GDM1 (cell line): Measurements from ENCODE around the gene RNASE7.
A peak's percentile ranks its signal among the peaks of the same experiment; 100 is the strongest.
"Not testable (repeated sequence)": the region's sequence is repeated elsewhere in the genome, so short reads cannot be mapped to it uniquely, and the experiment has no call there.

Experiments used
- DNase-seq: peaks from one replicate; lab custom pipeline; 2025; lab: John Stamatoyannopoulos, UW

RNASE7 gene

GRCh38 chr14:21023817-21024584 is 18.2 kb upstream of the RNASE7 start:
- no peak for DNase-seq

DNA sequence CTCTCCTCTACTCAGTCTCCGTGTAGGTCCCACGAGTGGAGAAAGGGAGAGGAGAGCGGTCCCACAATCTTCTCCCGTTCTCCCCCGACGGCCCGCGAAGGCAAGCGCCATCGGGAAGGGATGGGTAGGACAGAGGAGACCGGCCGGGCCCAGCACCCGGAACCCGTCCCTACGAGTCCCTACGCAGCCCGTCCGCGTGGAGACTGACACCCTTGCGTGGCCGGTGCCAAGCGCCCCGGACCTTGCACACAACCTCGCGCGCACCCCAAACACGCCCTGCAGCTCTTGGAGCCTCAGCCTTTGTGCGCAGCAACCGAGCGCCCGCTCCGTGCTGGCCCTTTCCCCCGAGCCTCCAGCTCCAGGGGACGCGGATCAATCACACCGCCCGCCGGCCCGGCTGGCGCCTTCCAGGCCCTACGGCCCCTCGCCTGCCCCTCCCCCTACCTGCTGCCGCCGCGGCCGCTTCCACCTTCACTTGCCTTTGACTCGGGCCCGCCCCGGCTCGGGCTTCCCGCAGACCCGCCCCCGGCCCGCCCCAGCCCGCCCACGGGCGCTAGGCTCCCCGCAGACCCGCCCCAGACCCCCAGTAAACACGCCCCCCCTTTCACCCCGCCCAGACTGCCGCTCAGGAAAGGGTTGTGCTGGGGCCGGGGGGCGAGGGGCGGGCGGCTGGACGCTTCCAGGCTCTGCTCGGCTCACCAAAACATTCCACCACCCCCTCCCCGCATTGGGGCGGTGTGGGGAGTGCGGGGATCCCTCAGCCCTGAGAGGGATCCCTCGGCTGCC is 17.4 kb upstream of the RNASE7 start, which contains the start of gene NDRG2:
Gene NDRG2 (minus strand): TSS at position 477 of the 786 bp plus-strand sequence. CDS start 1,746 bp downstream, outside the sequence.
- DNase-seq = peak; percentile 68

DNA sequence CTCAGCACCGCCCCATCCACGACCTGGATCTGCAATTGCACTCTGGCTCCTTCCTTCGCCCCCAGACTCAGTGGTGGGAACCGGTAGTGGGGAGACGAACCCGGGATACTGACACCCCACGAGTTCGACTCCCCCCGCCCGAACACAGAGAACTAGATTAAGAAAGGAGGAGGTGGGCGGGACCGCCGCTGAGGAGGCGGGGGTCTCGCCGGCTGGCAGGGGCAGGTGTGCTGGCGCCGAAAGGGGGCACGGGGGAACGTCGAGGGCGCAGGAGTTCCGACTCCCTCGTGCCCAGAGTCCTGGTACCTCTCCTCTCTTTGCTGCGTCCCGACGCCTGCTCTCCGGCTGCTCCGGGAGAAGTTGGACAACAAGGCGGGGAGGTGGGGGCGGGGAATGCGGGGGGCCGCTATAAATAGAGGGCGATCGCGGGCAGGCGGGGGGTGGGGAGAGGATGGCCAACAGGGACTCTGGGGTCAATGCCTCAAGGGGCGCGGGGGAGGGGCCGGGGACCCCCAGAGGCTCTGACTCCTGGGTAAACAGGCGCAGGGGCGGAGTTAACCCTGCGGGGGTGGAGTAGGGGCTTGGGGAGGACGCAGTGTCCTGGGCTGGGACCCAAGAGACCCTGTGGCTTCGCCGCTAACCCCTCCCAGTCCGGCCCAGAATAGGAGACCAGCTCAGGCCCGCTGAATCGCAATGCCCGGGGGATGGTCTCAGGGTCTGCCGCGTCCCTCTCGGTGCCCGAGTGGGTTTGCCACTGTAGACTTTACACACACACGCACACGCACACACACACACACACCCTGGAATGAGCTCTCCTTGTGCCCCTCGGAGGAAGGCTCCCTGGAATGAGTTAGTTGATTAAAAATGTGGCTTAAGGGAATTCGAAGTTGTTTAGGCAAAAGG is 16.5 kb upstream of the RNASE7 start:
- no peak for DNase-seq

GRCh38 chr14:21026274-21026987 is 15.7 kb upstream of the RNASE7 start:
- no peak for DNase-seq

DNA sequence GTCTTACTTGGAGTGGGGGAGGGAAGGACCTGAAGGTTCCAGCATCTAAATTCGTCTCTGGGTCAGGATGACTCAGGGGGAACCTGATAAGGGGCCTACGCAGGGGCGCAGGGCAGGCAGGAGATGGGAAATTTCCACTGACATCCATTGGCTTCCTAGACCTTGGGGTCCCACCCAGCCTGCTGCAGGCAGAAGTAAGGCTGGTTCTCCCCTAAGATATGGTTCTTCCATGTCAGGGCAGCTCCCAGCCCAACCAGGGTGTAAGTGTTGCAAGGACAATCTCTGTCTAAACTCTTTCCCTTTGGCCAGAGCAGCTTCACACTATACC is 15.2 kb upstream of the RNASE7 start:
- DNase-seq = no peak

GRCh38 chr14:21029917-21030316 is 12.2 kb upstream of the RNASE7 start, which contains the start of gene TPPP2:
Gene TPPP2 (plus strand): TSS chr14:21030217. CDS start chr14:21030582, 365 bp downstream.
- DNase-seq = no peak

GRCh38 chr14:21030531-21030930 is 11.6 kb upstream of the RNASE7 start:
- DNase-seq = no peak

DNA sequence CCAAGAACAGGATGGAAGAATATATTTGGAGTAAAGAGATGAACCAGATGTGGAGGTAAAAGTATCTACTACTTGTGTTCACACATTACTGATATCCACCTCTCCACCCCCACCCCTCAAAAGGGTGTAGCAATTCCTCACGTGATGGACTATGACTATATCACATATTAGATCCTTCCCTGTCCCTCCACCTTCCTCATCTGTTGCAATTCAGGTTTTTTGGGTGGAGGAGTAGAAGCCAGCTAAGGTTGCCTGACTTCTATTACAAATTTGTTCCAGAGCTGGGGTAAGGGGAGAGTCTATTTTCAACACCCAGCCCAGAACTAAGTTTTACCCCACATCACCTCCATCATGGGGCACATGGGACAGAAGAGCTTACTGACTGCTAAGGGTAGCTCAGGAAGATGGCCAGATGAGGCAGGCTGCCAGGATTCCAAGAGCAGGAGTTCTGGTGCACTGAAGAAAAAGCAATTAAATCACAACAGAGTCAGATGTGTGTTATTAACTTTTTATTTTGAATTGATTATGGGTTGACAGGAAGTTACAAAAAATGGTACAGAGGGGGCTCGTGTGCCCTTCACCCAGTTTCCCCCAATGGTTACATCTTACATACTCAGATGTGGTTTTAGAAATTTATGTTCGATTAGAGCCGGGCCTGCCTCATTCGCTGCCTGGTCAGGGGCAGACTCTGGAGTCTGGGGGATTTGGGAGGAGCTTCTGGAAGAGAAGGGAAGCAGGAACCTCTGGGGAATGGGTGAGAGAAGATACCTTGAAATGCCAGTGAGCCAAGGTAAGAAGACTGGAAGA is 9.6 kb upstream of the RNASE7 start:
- no peak for DNase-seq

- DNase-seq = no peak
Observed at GRCh38 chr14:21033133-21033698, 8.9 kb upstream of the RNASE7 start.

- DNase-seq = no peak
Observed at GRCh38 chr14:21034707-21035106, 7.5 kb upstream of the RNASE7 start, which contains the start of gene RNASE13. Gene RNASE13 (minus strand): TSS chr14:21034807. CDS start chr14:21034288, 519 bp downstream.

DNA sequence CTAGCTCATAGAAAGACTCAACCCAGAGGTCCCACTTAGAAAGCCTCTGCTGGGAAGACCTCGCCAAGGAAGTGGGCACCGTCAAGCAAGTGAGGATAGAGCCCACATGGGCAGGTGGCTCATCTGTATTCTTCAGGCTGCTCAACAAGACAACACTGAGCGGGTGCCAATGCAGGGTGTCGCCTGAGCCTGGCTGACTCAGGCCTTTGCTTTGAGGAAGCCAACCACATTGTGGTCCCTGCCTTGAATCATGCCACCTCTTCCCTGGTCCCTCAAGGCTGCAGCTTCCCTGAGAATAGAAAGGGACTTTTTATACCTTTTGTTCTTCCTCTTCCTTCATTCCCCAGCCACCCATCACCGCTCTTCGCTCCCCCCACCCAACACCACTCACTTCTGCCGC is 5.4 kb upstream of the RNASE7 start:
- DNase-seq = no peak

- DNase-seq = no peak
Observed at GRCh38 chr14:21037156-21037555, 5.0 kb upstream of the RNASE7 start.

GRCh38 chr14:21038441-21039422 is 3.4 kb upstream of the RNASE7 start:
- no peak for DNase-seq

- DNase-seq = peak; percentile 63
Observed at GRCh38 chr14:21039585-21040369, 2.4 kb upstream of the RNASE7 start.

GRCh38 chr14:21040370-21040925 is 1.7 kb upstream of the RNASE7 start:
- DNase-seq = no peak

DNA sequence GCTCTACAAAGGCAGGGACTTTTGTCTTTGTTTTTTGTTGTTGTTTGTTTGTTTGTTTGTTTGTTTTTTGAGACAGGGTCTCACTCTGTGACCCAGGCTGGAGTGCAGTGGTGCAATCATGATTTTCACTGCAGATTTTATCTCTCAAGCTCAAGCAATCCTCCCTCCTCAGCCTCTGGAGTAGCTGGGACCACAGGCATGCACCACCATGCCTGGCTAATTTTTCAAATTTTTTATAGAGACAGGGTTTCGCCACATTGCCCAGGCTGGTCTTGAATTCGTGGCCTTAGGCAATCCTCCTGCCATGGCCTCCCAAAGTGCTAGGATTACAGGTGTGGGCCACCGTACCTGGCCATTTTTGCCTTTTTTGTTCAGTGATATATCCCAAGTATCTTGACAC is 1.2 kb upstream of the RNASE7 start:
- not testable (repeated sequence) for DNase-seq

- DNase-seq = no peak
Observed at GRCh38 chr14:21042918-21043317, 756 bp downstream of the RNASE7 start.
